HG03066 (cell line): Measurements from ENCODE around the gene RFT1.

Experiments used
- ATAC-seq: cut with Tn5 transposase; IDR thresholded peaks from one replicate; pipeline ENCODE4 v1.9.1; 2021; ENCODE audit warnings: low read depth; ENCODE audit not compliant: unreplicated experiment

Gene RFT1

GRCh38 chr3:53150247-53151085 is 20.2 kb upstream of the RFT1 start:
- ATAC-seq, result no peak

GRCh38 chr3:53149699-53150098 is 19.5 kb upstream of the RFT1 start:
- ATAC-seq, result no peak

GRCh38 chr3:53149006-53149690 is 18.9 kb upstream of the RFT1 start:
- ATAC-seq, result no peak

- no peak for ATAC-seq
Measured at GRCh38 chr3:53147903-53148400, 17.7 kb upstream of the RFT1 start.

GRCh38 chr3:53147151-53147902 is 17.1 kb upstream of the RFT1 start:
- ATAC-seq, result no peak

GRCh38 chr3:53146319-53146891 is 16.2 kb upstream of the RFT1 start:
- no peak for ATAC-seq

GRCh38 chr3:53145713-53146080 is 15.5 kb upstream of the RFT1 start:
- ATAC-seq, result no peak

GRCh38 chr3:53144862-53145712 is 14.9 kb upstream of the RFT1 start:
- ATAC-seq, result no peak

GRCh38 chr3:53144446-53144845 is 14.2 kb upstream of the RFT1 start:
- ATAC-seq, result no peak

- ATAC-seq, result no peak
Measured at GRCh38 chr3:53142986-53143385, 12.8 kb upstream of the RFT1 start.

- no peak for ATAC-seq
Measured at GRCh38 chr3:53140847-53141845, 10.9 kb upstream of the RFT1 start.

- ATAC-seq, result no peak
Measured at GRCh38 chr3:53139906-53140846, 9.9 kb upstream of the RFT1 start.

- ATAC-seq, result no peak
Measured at GRCh38 chr3:53137835-53138446, 7.7 kb upstream of the RFT1 start.

GRCh38 chr3:53137221-53137620 is 7.0 kb upstream of the RFT1 start:
- ATAC-seq, result no peak

GRCh38 chr3:53134631-53135232 is 4.5 kb upstream of the RFT1 start:
- ATAC-seq, result peak; percentile 43

GRCh38 chr3:53132347-53132746 is 2.1 kb upstream of the RFT1 start:
- ATAC-seq, result no peak

- no peak for ATAC-seq
Measured at GRCh38 chr3:53131096-53131495, 861 bp upstream of the RFT1 start.
